HT-29 (cell line): Measurements from ENCODE around the gene SMAD9. TPM values are rescaled to one million over a fixed set of nuclear protein-coding genes. Genes with fewer than 3 reads are reported as not detected.

Source experiments
- DNase-seq: peaks from one replicate; pipeline ENCODE4 v3.0.0-alpha.2; 2015; ENCODE audit warnings: low spot score
- total RNA-seq: library from RNA; depleted of rRNA; stranded (reverse); fragments of >200 nt; shearing (Covaris generic); gene quantifications from 2 replicates; pipeline ENCODE4 v1.2.3, GENCODE V29; 2014; rRNA removed

The SMAD9 gene
- total RNA-seq, 1 experiment from 2014 or later: not detected

DNA sequence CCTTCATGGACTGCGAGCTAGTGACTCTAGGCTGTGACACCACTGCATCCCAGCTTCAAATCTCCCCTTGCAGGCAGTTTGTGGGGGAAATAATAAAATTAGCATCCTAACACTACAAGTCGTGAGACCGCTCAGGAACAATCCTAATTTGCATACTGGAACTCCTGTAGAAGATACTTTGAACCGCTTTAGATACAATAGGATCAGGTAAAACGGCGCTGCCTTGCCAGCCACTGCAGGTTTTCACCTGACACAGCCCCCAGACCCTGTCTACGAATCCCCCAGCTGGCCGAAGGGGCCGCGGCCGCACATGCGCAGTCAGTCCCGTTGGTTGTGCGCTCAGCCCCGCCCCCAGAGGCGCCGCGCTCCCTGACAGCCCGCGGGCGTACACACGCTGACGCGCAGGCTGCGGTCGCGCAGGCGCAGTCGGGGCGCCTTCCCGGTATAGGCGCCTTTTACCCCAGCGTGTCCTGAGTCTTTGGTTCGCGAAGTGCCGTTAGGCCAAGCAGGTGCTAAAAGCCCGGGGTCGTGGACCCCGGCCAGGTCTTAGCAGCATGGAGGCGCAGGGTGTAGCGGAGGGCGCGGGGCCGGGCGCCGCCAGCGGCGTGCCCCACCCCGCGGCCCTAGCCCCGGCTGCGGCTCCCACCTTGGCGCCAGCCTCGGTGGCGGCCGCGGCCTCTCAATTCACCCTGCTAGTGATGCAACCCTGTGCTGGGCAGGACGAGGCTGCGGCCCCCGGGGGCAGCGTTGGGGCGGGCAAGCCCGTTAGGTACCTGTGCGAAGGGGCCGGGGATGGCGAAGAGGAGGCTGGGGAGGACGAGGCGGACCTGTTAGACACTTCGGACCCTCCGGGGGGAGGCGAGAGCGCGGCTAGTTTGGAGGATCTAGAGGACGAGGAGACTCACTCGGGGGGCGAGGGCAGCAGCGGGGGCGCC is 101.0 kb downstream of the SMAD9 start, which contains the start of gene RFXAP:
RFXAP (plus strand) TSS at position 419 of the 935 bp plus-strand sequence; CDS start at position 555, 136 bp downstream.
- peak; percentile 96 for DNase-seq

DNA sequence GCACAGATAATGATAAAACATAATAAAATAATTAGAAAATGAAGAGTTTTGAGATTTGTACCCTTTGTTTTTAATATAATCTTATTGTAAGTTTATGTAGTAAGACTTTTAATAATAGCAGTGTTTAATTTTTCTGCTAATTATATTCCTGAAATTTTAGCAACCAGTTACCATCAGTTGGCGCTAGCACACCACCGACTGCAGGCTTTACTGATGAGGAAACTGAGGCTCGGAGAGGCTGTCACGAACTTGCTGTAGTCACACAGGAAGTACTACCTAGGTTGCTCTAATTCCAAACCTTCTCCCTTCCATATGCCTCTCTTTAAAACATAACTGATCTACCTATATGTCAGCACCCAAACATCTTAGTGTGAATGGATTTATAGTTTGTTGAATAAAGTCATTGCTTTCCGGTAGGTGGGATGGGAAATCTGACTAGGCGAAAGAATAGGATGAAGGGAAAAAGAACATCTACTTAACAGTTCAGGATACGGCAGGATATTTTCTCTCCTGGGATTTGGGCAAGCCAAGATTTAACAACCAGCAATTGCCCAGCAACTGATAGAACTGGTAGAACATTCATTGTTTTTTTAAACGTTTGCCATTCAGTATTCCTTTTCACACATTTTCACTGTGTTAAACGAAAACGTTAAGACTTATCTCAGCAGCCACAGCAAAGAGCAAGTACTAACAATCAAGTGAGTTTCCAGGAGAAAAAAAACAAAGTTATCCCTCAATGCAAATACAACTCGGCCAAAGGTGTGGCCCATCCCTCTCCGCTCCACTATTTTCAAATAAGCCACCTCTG is 101.8 kb downstream of the SMAD9 start:
- DNase-seq: no peak

DNA sequence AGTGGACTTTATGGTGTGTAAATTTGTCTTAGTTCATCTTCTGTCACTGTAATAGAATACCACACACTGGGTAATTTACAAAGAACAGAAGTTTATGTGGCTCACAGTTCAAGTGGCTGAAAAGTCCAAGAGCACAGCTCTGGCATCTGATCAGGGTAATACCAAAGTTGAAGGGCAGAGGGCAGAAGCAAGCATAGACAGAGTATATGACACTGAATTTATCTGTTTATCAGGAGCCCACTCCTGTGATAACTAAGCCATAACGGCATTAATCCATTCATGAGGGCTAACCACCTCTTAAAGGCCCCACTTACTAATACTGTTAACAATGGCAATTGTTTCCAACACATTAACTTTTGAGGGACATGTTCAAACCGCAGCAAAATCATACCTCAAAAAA is 105.0 kb downstream of the SMAD9 start:
- peak; percentile 31 for DNase-seq

DNA sequence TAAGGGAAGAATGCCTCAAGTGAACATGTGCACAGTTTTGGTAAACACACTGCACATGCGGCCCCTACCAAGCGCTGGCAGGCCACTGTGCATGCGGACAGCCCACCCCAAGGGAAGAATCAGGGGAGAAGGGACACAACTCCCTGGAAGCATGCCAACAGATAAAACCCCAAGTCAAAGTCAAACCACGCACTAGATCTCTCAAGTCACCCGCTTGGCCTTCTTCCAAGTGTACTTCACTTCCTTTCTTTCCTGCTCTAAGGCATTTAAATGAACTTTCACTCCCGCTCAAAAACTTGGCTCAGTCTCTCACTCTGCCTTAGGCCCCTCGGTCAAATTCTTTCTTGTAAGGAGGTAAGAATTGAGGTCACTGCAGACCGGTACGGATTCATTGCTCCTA is 105.6 kb downstream of the SMAD9 start:
- DNase-seq: peak; percentile 28

DNA sequence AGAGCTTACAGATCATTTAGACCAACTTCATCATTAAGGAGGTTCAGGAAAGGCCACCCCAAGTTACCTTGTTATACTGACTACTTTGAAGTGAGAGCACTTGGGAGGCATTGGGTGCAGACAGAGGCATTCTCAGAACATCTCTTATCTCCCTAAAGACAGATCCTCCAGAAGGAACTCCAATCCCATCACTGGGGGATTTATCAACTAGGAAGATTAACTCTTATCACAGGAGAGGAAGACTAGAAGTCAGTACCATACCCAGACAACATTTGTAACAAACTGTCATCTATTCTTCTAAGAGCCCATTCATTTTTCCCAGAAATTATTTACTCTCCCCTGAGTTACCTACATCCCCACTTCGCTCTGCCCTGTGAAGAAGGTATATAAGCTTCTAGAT is 106.8 kb downstream of the SMAD9 start:
- no peak for DNase-seq

DNA sequence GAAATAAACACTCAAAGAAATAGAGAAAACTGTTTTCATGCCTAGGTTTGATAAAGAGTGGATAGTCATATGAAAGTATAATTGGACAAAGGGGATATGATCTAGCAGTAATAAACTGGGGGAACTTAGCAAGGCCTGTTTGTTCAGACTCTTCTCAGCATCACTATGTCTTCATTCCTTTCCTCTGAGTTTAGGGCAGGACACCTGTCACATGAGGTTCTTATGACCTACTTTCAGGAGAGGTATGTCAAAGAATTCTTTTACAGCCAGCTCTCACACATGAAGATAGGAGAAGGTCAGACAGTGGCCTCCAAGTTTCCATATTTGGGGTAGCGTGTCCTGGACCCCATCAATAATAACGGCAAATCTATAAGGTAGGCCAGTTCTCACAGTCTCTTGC is 112.4 kb downstream of the SMAD9 start:
- DNase-seq: no peak

DNA sequence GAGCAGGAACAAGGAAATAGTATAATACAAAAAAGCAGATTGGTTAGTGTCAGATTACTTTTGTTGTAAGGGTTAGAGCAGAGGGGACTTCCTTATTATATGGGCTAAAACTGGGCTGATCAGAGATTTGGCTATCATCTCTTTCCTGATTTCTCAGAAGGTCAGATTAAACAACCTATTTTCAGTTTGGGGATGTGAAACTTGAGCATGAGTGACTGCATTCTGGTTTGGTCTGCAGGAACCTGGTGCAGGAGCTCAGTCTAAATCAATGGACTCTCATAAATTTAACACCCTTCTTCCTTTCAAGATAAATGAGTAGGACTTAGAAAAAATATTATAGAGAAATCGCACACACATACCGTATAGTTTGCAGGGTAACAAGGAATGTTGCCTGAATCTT is 113.9 kb downstream of the SMAD9 start:
- DNase-seq: no peak

DNA sequence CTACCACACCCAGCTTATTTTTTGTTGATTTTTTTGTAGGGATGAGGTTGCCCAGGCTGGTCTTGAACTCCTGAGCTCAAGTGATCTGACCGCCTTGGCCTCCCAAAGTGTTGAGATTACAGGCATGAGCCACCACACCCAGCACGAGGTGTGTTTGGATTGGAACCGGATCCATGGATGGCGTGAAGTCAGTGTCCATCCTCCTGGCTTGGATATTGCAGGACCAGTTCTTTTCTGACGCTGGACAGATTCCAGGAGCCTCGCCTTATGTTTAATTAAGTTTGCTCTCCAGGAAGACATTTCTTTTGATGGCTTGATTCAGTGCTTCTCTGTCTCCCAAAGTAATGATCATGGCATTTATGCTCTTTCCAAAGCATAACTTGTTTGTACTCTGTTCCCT is 115.5 kb downstream of the SMAD9 start:
- no peak for DNase-seq

DNA sequence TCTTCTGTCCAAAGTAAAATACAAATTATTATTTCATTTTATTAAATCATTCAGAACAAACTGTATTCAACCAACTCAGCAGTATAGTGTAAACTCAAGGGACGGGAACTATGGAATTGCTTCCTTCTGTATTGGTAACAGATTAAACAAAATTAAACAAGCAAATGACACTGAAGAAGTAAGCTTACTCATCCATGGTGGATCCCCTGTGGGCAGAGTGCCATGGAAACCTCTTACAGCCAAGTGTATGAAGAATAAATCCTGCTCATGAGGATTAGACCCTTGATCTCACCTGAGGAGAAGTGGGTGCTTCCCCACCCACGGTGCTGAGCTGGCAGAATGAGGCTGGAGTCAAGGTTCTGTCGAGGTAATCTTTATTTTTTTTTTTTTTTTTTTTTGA is 119.0 kb downstream of the SMAD9 start:
- no peak for DNase-seq

DNA sequence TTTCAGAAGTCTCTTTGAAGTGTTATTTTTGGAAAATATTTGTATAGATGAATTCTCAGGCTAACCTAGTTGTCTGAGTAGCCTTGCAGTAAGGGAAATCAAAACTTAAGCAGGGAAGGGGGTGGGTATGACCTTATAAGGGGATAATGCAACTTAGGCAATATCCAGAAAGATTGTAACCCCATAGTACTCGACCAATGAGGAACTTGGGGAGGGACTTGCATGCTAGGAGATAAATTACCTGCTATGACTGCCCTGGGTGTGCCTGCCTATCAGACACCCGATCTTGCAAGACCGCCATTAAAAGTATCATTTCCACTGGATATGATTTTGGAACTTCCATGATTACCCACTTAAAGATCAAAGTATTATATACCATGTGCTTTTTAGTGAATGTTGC is 124.0 kb downstream of the SMAD9 start:
- DNase-seq: no peak

DNA sequence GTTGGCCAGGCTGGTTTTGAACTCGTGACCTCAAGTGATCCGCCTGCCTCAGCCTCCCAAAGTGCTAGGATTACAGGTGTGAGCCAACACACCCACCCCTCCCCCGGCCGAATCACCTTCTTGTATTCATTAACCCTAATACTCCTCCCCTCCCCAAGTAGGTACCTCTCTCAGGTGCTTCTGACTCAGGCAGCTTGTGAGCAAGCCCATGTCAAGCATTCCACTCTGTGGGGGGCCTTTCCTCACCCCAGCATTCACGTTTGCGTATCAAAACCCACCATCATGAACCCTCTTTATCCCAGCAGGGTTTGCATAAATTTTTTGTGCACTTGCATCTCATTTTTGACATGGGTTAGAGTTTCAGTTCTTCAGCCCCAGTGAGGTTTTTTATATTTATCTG is 124.6 kb downstream of the SMAD9 start:
- no peak for DNase-seq

Other genes starting within 250 kb of the SMAD9 start
- not detected in 2 replicates for gene SERTM1, start 246.2 kb downstream of the SMAD9 start, total RNA-seq
- gene RFXAP, start 101.0 kb downstream of the SMAD9 start, total RNA-seq: 1.7 and 2.0 TPM in 2 replicates
- gene ALG5, start 79.1 kb upstream of the SMAD9 start, total RNA-seq: 34.9 and 38.3 TPM in 2 replicates
- 55.6 and 60.3 TPM in 2 replicates for gene EXOSC8, start 80.5 kb upstream of the SMAD9 start, total RNA-seq
- 30.8 and 31.8 TPM in 2 replicates for gene SUPT20H, start 139.4 kb upstream of the SMAD9 start, total RNA-seq
- not detected in 2 replicates for gene CSNK1A1L, start 185.4 kb upstream of the SMAD9 start, total RNA-seq